HepG2 (cell line): Measurements from ENCODE around the gene CTF1. TPM values are rescaled to one million over a fixed set of nuclear protein-coding genes. Genes with fewer than 3 reads are reported as not detected.

Source experiments
- ADNP ChIP-seq: sonication (generic); formaldehyde crosslinking; IDR thresholded peaks from 2 replicates; pipeline ENCODE4 v1.4.0; 2020; ENCODE audit warnings: missing genetic modification reagents
- CBFB ChIP-seq: sonication (generic); formaldehyde crosslinking; IDR thresholded peaks from 2 replicates; pipeline ENCODE4 v1.4.0; 2020; ENCODE audit warnings: missing genetic modification reagents
- ELF1 ChIP-seq: sonication (generic); formaldehyde crosslinking; IDR thresholded peaks from 2 replicates; pipeline ENCODE4 v1.4.0; 2020; ENCODE audit warnings: missing genetic modification reagents
- FOXM1 ChIP-seq: sonication (generic); formaldehyde crosslinking; IDR thresholded peaks from 2 replicates; pipeline ENCODE4 v1.5.0; 2020; ENCODE audit warnings: missing genetic modification reagents
- HOXA7 ChIP-seq: sonication (generic); formaldehyde crosslinking; IDR thresholded peaks from 2 replicates; pipeline ENCODE4 v1.8.1; 2022; ENCODE audit warnings: mild to moderate bottlenecking, missing genetic modification reagents, moderate library complexity
- KAT2B ChIP-seq: fragments of 150-350 bp; IDR thresholded peaks from 2 replicates; pipeline ENCODE4 v1.6.1; 2014; ENCODE audit warnings: low read depth, low read length, borderline replicate concordance
- KAT7 ChIP-seq: IDR thresholded peaks from 2 replicates; pipeline ENCODE4 v1.6.1; 2018; ENCODE audit warnings: borderline replicate concordance, missing compliant biosample characterization
- MBD4 ChIP-seq: IDR thresholded peaks from 2 replicates; pipeline ENCODE4 v1.6.1; 2012; ENCODE audit warnings: low read length, inconsistent platforms, borderline replicate concordance
- MEF2D ChIP-seq: sonication (generic); formaldehyde crosslinking; IDR thresholded peaks from 2 replicates; pipeline ENCODE4 v1.5.1; 2020; ENCODE audit warnings: mild to moderate bottlenecking, missing genetic modification reagents
- NFAT5 ChIP-seq: sonication (generic); formaldehyde crosslinking; IDR thresholded peaks from 2 replicates; pipeline ENCODE4 v1.4.0; 2020; ENCODE audit warnings: missing genetic modification reagents
- THRA ChIP-seq: sonication (generic); formaldehyde crosslinking; IDR thresholded peaks from 2 replicates; pipeline ENCODE4 v1.4.0; 2020; ENCODE audit warnings: missing genetic modification reagents, borderline replicate concordance
- ZNF232 ChIP-seq: sonication (generic); formaldehyde crosslinking; IDR thresholded peaks from 2 replicates; pipeline ENCODE4 v1.4.0; 2020; ENCODE audit warnings: missing genetic modification reagents, borderline replicate concordance
- ZNF276 ChIP-seq: sonication (generic); formaldehyde crosslinking; IDR thresholded peaks from 2 replicates; pipeline ENCODE4 v1.4.0; 2020; ENCODE audit warnings: mild to moderate bottlenecking, low read depth, missing genetic modification reagents
- ZNF383 ChIP-seq: sonication (generic); formaldehyde crosslinking; IDR thresholded peaks from 2 replicates; pipeline ENCODE4 v1.4.0; 2020; ENCODE audit warnings: missing genetic modification reagents, mild to moderate bottlenecking, borderline replicate concordance
- ZNF441 ChIP-seq: sonication (generic); formaldehyde crosslinking; IDR thresholded peaks from 2 replicates; pipeline ENCODE4 v1.7.0; 2021; ENCODE audit warnings: missing genetic modification reagents, borderline replicate concordance
- ZNF615 ChIP-seq: sonication (generic); formaldehyde crosslinking; IDR thresholded peaks from 2 replicates; pipeline ENCODE4 v1.5.0; 2020; ENCODE audit warnings: mild to moderate bottlenecking, missing genetic modification reagents, borderline replicate concordance
- ZNF766 ChIP-seq: sonication (generic); formaldehyde crosslinking; IDR thresholded peaks from 2 replicates; pipeline ENCODE4 v1.5.0; 2020; ENCODE audit warnings: missing genetic modification reagents, borderline replicate concordance
- ZNF770 ChIP-seq: sonication (generic); formaldehyde crosslinking; IDR thresholded peaks from 2 replicates; pipeline ENCODE4 v1.5.0; 2020; ENCODE audit warnings: mild to moderate bottlenecking, missing genetic modification reagents
- ZZZ3 ChIP-seq: sonication (generic); formaldehyde crosslinking; IDR thresholded peaks from 2 replicates; pipeline ENCODE4 v1.4.0; 2020; ENCODE audit warnings: missing genetic modification reagents, mild to moderate bottlenecking, borderline replicate concordance
- polyA plus RNA-seq, 8 experiments: library from polyadenylated mRNA; depleted of rRNA in 3 of 8; stranded (reverse) in 7 of 8; unstranded in 1 of 8; fragments of >200 nt; fragmentation: Illumina TruSeq in 4 of 8; extraction: Trizol in 4 of 8; gene quantifications; 2 replicates each; pipeline versions ENCODE4 v1.2.1 to v1.2.3, GENCODE V29; 2011 to 2016; ENCODE audit warnings: low read depth in 4 of 8, missing spikeins in 1 of 8, mixed read lengths in 1 of 8; ENCODE audit not compliant: insufficient read depth in 1 of 8
- total RNA-seq, 5 experiments: library from RNA; depleted of rRNA; stranded (reverse); fragments of >200 nt; fragmentation: Illumina TruSeq; extraction: Trizol; gene quantifications; 2 replicates each; pipeline ENCODE4 v1.2.3, GENCODE V29; 2016; ENCODE audit warnings: low read depth in 1 of 5

CTF1 gene
- total and polyA plus RNA-seq, 2 of the 13 experiments (the other 11 are each of a cell fraction or from before 2014, with no cell fraction given), result 0.13 to 1.8 TPM

- TF ChIP-seq ZNF383 (no peak), HOXA7 (CRISPR knock-in tag) (no peak), ZNF770 (CRISPR knock-in tag) (no peak), MBD4 (no peak), KAT7 (CRISPR knock-in tag) (no peak), ZNF232 (CRISPR knock-in tag) (no peak; the same call in 1 of the 2 replicates), ZNF276 (no peak), FOXM1 (CRISPR knock-in tag) (no peak), ZZZ3 (CRISPR knock-in tag) (no peak), CBFB (CRISPR knock-in tag) (peak; percentile 79; the same call in 1 of the 2 replicates), ADNP (CRISPR knock-in tag) (no peak), ZNF441 (peak; percentile 55; the same call in 1 of the 2 replicates), MEF2D (peak; percentile 39; the same call in 1 of the 2 replicates), KAT2B (no peak), ZNF766 (CRISPR knock-in tag) (0 out of 2 replicates have a peak, but pooled peaks have one; percentile 61), NFAT5 (CRISPR knock-in tag) (0 out of 2 replicates have a peak, but pooled peaks have one; percentile 18), ELF1 (peak; percentile 84), THRA (no peak), ZNF615 (CRISPR knock-in tag) (no peak)
Measured at GRCh38 chr16:30922960-30923535, 26.6 kb downstream of the CTF1 start (continued).
